ENCODE results near the gene ARL4A. TPM values are rescaled to one million over a fixed set of nuclear protein-coding genes. Genes with fewer than 3 reads are reported as not detected.
A peak's percentile ranks its signal among the peaks of the same experiment; 100 is the strongest.

ARL4A gene
- total and polyA plus RNA-seq, 9 of the 15 experiments (the other 6 are each of a cell fraction or from before 2014, with no cell fraction given), result 118 to 688 (median 172) TPM

- Histone ChIP-seq H3K4me3 (no peak overlapping the region), H3K27me3 (ENCODE audit: control insufficient read depth in 2 of 2, insufficient read depth in 2 of 2, low read length in 2 of 2) (no peaks in the 10 kb centered on the region), H3K4me1 (replicated peaks in 1 of 2; ENCODE audit: control insufficient read depth in 2 of 2, insufficient read depth in 2 of 2, low read length in 2 of 2) (peaks cover 10 to 40% of the 10 kb centered on the region in 2 experiments), H3K9me1 (ENCODE audit: control insufficient read depth, insufficient read depth, low read length) (no peaks in the 10 kb centered on the region), H3K79me2 (ENCODE audit: control insufficient read depth, insufficient read depth, low read length) (peaks cover 5% of the 10 kb centered on the region), H3K36me3 (ENCODE audit: control insufficient read depth, insufficient read depth, low read length) (no peaks in the 10 kb centered on the region), H4K20me1 (replicated peaks; ENCODE audit: control insufficient read depth, insufficient read depth, low read length) (no peaks in the 10 kb centered on the region), H2AFZ (ENCODE audit: low read depth, low read length) (peak overlapping the region; percentile 87), H3K9me3 (replicated peaks; ENCODE audit: control insufficient read depth, insufficient read depth, low read depth, low read length) (no peaks in the 10 kb centered on the region; the same call in 1 of the 2 replicates), H3K27ac (ENCODE audit: extremely low read depth, low read depth, low read length) (no peak overlapping the region), H3K9ac (ENCODE audit: insufficient read depth in 1 of 2, low read depth in 2 of 2, low read length in 2 of 2) (peak overlapping the region in 1 of 2 experiments; percentile 40; a peak in 1 of 4 replicates), H3K4me2 (ENCODE audit: insufficient read depth, low read length) (no peak overlapping the region)
- no peak for FAIRE-seq
- DNase-seq (ENCODE audit: extremely low read depth in 1 of 4, low spot score in 3 of 4), result no peak
- CTCF ChIA-PET (ENCODE audit: low intra/inter-chr PET ratio), result no interaction called here
- TF ChIP-seq TAF9B (IDR thresholded peaks at IDR 0.05; ENCODE audit: partially characterized antibody), result peak; percentile 35
- no peak for TF ChIP-seq BCOR (IDR thresholded peaks at IDR 0.05)
- no peak for TF ChIP-seq SOX6 (IDR thresholded peaks at IDR 0.05)
- TF ChIP-seq DACH1 (IDR thresholded peaks at IDR 0.05; ENCODE audit: partially characterized antibody), result peak; percentile 91
- no peak for TF ChIP-seq TRIM24 (IDR thresholded peaks at IDR 0.05)
- 42% methylated on average over 3 of the region's 3 CpGs for WGBS (ENCODE audit: insufficient coverage, low coverage, missing lambda C conversion rate)
- in situ Hi-C loops (cut with MboI), result no loop called here
- POLR2A ChIA-PET, result interaction anchor here (1.5 to 2.1 kb wide), 2 partner anchors 8 to 20 kb away, joined by 5 to 10 read pairs; no protein-coding TSS in a partner anchor
- intact Hi-C loops (cut with micrococcal nuclease), result no loop called here
- BruUV-seq (replicated peaks), result no TSS peak
- no peak for ATAC-seq
These were observed 48.5 kb downstream of the ARL4A start for GRCh38 chr7:12735923-12736322.

- no peak overlapping the region for H3K4me3 ChIP-seq
- no peaks in the 10 kb centered on the region for H3K27me3 ChIP-seq (ENCODE audit: control insufficient read depth in 2 of 2, insufficient read depth in 2 of 2, low read length in 2 of 2)
- no peaks in the 10 kb centered on the region for H3K79me2 ChIP-seq (ENCODE audit: control insufficient read depth, insufficient read depth, low read length)
- BruUV-seq (replicated peaks), result no TSS peak
- H3K27ac ChIP-seq (ENCODE audit: extremely low read depth, low read depth, low read length), result peak overlapping the region; percentile 37
- no peak overlapping the region for H3K4me2 ChIP-seq (ENCODE audit: insufficient read depth, low read length)
- in situ Hi-C loops (cut with MboI), result no loop called here
- no peak for TF ChIP-seq NFYB (IDR thresholded peaks at IDR 0.05; ENCODE audit: extremely low read depth, insufficient read length)
- TF ChIP-seq, protein P1, sequence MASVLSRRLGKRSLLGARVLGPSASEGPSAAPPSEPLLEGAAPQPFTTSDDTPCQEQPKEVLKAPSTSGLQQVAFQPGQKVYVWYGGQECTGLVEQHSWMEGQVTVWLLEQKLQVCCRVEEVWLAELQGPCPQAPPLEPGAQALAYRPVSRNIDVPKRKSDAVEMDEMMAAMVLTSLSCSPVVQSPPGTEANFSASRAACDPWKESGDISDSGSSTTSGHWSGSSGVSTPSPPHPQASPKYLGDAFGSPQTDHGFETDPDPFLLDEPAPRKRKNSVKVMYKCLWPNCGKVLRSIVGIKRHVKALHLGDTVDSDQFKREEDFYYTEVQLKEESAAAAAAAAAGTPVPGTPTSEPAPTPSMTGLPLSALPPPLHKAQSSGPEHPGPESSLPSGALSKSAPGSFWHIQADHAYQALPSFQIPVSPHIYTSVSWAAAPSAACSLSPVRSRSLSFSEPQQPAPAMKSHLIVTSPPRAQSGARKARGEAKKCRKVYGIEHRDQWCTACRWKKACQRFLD (CRISPR knock-in tag; IDR thresholded peaks at IDR 0.05), result 0 out of 2 replicates have a peak, but pooled peaks have one; percentile 3
- no peak for TF ChIP-seq RB1 (IDR thresholded peaks at IDR 0.05; ENCODE audit: low read depth)
- POLR2A ChIA-PET, result interaction anchor here (1.6 kb wide), 1 partner anchor 11 kb away, joined by 4 read pairs; no protein-coding TSS in a partner anchor
- no peaks in the 10 kb centered on the region for H4K20me1 ChIP-seq (replicated peaks; ENCODE audit: control insufficient read depth, insufficient read depth, low read length)
- no peak for DNase-seq (ENCODE audit: extremely low read depth in 1 of 4, low spot score in 3 of 4)
- FAIRE-seq, result no peak
- no peaks in the 10 kb centered on the region; the same call in 1 of the 2 replicates for H3K9me3 ChIP-seq (replicated peaks; ENCODE audit: control insufficient read depth, insufficient read depth, low read depth, low read length)
- intact Hi-C loops (cut with micrococcal nuclease), result no loop called here
- H3K9me1 ChIP-seq (ENCODE audit: control insufficient read depth, insufficient read depth, low read length), result no peaks in the 10 kb centered on the region
- H3K9ac ChIP-seq (ENCODE audit: insufficient read depth in 1 of 2, low read depth in 2 of 2, low read length in 2 of 2), result no peak overlapping the region; a peak in 1 of 4 replicates
- WGBS (ENCODE audit: insufficient coverage, low coverage, missing lambda C conversion rate), result 83% methylated on average over 1 of the region's 1 CpG
- ATAC-seq, result no peak
- CTCF ChIA-PET (ENCODE audit: low intra/inter-chr PET ratio), result no interaction called here
- H3K36me3 ChIP-seq (ENCODE audit: control insufficient read depth, insufficient read depth, low read length), result no peaks in the 10 kb centered on the region
- peaks cover 10 to 40% of the 10 kb centered on the region in 2 experiments for H3K4me1 ChIP-seq (replicated peaks in 1 of 2; ENCODE audit: control insufficient read depth in 2 of 2, insufficient read depth in 2 of 2, low read length in 2 of 2)
- H2AFZ ChIP-seq (ENCODE audit: low read depth, low read length), result peak overlapping the region; percentile 90
These were observed 49.9 kb downstream of the ARL4A start for GRCh38 chr7:12737373-12737772.
